Activated T-cell treated with anti-CD3 and anti-CD28 coated beads for 1 hour (primary cell): Measurements from ENCODE around the gene EML1.

Source experiments
- DNase-seq: peaks from one replicate; pipeline ENCODE4 v3.0.0-alpha.2; 2020; ENCODE audit warnings: low read depth

The EML1 gene

DNA sequence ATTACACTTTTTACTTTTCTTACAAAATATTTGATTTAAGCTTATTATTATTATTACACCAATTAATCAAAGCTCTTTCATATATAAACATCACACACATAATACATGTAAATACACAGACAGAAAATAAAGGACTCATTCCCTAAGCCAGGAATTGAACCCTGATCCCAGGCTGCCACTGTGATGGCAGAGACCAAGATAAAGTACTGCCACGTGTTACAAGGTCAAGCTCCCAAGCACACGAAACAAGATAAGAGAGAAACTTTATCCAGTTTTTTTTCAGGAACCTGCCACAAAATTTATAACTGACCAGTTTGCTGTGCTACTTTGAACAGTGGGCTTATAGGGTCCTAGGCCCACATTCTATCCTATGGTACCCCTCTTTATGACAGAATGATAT lies 111.3 kb downstream of the EML1 start:
- no peak for DNase-seq

- DNase-seq: no peak
These were observed 111.9 kb downstream of the EML1 start for GRCh38 chr14:99905121-99905520.

DNA sequence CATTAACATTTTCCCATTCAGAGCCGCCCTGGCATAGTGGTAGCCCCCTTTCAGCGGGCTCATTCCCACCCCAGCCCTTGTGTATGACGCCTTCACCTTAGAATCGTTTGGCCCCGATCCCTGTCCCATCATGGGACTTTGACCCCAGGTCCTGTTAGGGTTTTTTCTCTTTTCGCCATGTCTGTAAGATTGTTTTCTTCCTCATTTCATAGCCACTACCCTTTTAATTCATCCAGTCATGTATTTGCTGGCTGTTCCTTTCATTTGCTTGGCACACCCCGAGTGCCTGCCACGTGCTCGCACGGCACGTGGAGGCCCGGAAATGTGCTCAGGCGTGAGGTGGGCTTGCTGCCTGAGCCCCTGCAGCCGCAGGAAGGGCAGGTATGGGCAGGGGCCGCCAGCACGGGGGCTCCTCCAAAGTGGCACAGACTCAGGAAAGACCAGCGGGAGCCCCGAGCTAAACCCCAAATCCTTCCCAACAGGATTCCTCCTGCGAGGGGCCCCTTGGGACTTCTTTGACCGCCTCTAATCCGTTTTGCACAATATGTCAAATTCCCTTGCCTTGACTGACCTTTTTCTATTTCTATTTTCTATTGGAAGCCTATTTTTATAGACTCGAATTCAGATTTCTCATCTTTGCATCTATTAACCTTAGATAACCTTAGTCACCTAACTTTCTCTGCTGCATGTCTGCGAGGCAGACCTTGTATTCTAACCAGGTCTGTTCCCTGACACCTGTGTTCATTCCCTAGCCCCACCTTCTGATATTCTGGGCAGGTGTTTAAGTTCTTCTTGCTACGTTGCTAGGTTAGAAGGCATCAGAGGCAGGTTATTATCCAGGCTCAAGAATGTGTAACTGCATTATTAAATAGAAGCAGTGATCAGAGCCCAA lies 114.8 kb downstream of the EML1 start:
- no peak for DNase-seq

GRCh38 chr14:99908653-99909250 lies 115.5 kb downstream of the EML1 start:
- DNase-seq: no peak

DNA sequence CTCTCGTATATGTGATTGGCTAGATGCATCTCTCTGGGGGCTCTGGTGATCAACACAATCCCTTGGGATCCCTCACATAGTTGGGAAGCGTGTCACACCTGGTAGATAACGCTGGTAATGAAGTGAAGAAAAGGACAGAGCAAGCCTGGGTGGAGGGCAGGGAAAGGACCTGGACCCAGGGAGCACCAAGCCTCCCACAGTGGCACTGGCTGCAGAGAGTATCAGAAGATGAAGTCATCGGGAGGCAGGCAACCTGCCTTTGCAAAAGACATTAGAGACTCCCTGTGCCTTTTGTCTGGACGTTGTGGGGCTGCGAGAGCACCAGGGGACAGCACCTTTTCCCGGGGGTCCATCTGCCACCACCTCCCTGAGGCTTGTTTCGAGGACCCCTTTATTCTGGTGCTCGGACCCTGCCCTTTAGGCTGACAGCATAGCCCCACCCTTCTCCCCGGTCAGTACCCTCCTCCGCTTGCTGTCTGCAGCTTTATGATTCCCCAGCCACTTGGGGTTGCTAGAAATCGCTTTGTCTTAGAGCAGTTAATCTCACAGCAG lies 116.4 kb downstream of the EML1 start:
- DNase-seq: no peak

DNA sequence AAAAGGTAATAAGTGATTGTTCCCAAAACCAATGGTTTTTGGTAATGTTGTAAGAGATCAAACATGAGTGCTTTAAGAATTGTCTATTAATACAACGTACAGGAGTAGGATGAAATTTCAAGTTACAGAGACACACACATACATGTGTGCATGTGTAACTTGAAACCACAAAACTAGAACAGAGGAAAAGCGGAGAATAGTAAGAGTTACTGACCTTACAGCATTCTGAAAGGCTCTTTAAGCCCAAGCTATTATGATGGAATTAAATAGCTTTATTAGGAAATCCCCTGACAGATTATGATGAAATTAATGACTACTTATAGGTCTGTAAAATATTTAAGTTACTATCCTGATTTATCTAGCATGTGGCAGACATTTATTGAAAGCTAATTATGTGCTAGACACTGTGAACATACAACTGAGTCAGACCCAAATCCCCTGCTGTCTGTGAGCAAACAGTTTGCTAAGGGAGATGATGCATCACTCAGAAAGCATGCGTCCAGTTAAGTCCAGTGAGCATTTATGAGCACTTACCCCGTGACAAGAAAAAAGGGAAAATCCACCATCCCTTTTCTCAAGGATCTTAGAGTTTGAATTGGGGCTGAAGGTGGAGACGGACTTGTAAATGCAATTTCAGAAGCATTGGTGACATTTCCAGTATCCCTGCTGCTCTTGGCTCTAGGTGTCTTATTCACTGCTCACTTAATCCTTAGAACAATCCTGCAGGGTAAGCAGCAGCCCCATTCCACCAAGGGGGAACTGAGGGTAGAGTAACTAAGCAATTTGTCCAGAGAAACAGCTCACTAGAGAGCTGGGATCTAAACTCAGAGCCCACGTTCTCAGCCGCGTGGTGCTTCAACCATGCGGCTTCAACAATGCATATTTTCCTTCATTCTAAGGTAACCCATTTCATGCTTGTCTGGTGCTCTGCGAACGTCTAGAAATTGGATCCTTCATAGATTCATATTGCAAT lies 117.4 kb downstream of the EML1 start:
- no peak for DNase-seq

- DNase-seq: no peak
These were observed 122.3 kb downstream of the EML1 start for GRCh38 chr14:99915305-99916090.

DNA sequence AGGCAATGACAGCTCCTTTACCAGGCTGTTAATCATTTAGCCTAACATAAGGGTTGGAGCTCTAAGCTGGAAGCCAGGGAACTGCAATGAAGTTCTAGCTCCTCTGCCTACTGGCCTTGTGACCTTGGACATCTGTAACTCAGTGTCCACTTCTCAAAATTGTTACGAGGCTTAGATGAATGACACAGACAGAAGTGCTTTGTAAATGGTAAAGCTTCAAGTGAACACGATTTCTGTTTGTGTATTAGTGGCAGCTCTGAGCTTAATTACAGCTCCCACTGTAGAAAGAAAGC lies 122.8 kb downstream of the EML1 start:
- DNase-seq: no peak

GRCh38 chr14:99918781-99919180 lies 125.6 kb downstream of the EML1 start:
- no peak for DNase-seq

DNA sequence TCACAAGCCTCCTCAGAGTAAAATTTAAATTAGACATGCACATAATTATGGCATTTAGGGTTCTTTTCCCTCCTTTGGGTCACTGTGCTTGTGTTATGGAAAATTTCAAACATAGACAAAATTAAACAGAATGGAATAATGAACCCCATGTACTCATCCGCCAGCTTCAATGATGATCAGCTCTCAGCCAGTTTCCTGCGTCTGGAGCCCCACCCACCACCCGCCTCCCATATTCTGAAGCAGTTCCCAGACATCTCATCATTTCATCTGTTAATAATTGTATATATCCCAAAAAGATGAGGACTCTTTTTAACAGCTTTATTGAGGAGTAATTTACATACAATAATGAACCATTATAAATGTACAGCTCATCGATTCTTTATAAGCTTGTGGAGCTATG lies 128.2 kb downstream of the EML1 start:
- no peak for DNase-seq

DNA sequence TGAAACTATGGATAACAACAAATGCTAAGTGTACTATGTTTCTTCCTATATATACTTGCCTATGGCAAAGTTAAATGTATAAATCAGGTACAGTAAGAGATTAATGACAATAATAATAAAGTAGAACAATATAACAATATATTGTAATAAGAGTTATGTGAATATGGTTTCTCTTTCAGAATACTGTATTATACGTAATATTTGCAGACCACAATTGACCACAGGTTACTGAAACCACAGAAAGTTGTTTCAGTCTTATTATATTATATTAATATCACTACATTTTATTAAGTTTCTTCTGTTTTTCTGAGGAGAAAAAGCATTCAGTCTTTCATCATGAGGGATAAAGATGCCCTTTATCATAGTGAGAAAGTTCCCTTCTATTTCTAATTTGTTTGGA lies 131.2 kb downstream of the EML1 start:
- DNase-seq: no peak

DNA sequence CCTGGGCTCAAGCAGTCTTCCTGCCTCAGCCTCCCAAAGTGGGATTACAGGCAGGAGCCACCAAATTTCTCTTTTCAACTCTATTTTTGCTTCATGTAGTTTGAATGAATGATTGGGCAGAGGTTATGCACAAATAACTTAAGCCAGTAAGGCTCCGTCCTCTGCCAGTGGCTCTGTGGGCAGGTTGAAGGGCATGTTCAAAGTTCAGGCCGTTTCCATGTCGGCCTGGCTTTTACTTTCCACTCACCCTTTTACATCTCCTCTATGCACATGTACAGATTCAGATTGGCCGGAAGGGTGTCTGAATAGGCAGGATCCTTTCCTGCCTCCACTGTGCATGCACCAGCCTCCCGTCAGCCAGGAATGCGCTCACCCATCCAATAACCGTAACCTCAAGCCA lies 132.3 kb downstream of the EML1 start:
- no peak for DNase-seq

DNA sequence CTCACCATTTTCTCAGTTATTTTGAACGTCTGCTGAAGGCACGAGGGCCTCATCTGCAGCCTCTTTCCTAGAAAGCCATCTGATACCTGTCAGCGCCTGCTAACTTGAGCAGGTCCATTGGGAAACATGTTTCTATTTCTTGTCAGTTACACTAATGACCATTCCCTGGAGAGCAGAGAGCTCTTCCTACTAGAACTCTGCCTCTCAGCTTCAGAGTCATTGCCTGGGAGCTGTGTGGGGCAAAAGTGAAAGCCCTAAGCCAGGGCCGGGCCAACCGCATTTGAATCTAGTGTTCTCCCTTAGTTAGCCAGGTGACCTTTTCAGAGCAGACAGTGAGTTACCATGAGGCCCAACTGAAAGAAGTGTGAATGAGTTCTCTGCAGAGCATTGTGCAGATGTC lies 135.8 kb downstream of the EML1 start:
- DNase-seq: no peak

- DNase-seq: no peak
These were observed 136.4 kb downstream of the EML1 start for GRCh38 chr14:99929601-99930000.

DNA sequence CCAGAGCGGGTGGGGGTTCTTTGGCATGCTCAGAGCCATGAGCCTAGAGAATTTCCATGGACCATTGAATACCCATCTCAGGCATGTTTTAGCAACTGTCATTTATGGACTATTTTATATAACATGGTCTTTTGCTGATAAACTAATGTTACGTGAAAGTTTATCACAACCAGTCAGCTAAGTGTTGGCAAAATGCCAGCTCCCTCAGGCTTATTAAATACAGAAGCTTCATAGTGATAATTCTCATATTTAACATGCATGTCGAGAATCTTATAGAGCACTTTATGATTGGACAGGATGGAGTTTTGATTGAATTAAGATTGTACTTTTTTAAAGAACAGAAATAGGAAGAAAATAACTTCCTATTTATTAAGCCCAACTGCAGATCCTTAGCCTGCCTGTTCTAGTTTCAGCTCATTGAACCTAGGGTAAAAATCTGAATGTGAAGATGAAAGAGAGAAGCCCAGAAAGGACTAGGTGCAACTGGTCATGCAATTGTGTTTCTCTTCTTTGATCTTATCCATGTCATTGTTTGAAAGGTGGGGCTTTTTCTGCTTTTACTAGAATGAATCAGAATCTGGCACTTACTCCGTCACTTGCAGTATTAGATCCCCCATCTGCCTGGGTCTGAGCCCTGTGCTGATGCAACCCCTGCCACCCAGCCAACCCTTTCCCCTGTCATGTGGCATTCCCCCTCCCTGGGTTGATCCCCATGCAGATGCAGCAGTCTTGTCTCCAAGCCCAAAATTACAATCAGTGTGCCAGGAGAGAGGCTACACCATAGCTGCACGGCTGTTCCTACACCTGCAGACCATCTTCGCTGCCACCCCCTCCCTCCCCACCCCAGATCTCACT lies 137.4 kb downstream of the EML1 start:
- no peak for DNase-seq

GRCh38 chr14:99931308-99931707 lies 138.1 kb downstream of the EML1 start:
- DNase-seq: no peak

DNA sequence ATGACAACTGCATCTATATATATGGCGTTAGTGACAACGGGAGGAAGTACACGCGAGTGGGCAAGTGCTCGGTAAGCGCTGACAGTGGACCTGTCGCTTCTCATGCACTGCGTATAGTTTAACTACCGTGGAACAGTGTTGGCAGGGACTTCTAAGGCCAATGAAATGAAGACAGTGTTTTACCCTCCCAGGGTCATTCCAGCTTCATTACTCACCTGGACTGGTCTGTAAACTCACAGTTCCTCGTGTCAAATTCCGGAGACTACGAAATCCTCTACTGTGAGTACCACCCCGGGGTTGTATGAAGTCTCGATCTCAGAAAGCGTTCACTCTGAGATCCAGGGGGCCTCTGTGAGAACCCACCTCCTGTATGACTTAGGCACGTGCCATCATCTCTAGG lies 142.8 kb downstream of the EML1 start:
- no peak for DNase-seq

DNA sequence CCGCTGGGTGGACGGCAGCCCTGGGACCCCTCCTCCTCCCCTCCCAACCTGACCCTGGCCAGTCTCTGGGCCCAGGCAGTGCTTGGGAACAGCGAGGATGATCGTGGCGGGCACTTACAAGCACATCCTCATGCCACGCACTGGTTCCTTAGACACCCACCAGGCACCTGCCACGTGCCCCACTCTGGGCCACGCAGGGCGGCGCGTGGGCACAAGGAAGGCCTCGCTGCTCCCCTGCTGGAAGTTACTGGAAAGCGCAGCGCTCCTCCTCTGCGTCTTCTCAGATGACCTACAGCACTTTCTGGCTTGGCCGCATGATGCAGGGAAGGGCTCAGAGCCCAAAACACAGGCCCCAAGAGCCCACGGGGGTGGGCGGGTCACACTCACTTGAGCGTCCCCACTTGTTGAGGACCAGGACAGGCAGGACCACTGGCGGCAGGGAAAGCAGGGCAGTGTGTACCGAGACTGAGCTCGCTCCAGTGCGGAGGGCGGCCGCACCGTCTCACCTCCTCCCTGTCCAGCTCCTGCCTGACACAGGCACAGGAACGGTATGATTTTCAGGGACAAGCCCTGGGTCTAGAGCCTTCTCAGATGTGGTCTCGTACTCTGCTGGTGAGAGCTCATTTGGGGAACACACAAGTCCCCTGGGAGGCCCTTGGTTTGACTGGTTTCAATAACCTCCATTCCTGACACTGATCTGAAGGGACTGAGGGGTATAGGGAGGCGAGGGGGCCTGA lies 143.7 kb downstream of the EML1 start:
- DNase-seq: no peak

- DNase-seq: no peak
These were observed 144.4 kb downstream of the EML1 start for GRCh38 chr14:99937475-99938244.
